H9 (cell line): ENCODE results near the gene TMEM59. TPM values are rescaled to one million over a fixed set of nuclear protein-coding genes. Genes with fewer than 3 reads are reported as not detected.
A peak's percentile ranks its signal among the peaks of the same experiment; 100 is the strongest.

Experiments
- DNase-seq: peaks from one replicate; pipeline ENCODE4 v3.0.0-alpha.2; 2017
- H2AFZ ChIP-seq: one replicate; pipeline ENCODE4 v1.6.1; 2013; ENCODE audit warnings: mild to moderate bottlenecking, low read length, control low read depth, moderate library complexity
- H2AK5ac ChIP-seq: 2 replicates; pipeline ENCODE4 v1.6.1; 2013; ENCODE audit warnings: low read length, control low read depth, mixed read lengths; ENCODE audit not compliant: insufficient read length
- H2BK120ac ChIP-seq: one replicate; pipeline ENCODE4 v1.6.1; 2013; ENCODE audit warnings: low read depth, mild to moderate bottlenecking, low read length, control low read depth, inconsistent platforms; ENCODE audit not compliant: poor library complexity, severe bottlenecking
- H2BK12ac ChIP-seq: 2 replicates; pipeline ENCODE4 v1.6.1; 2013; ENCODE audit warnings: low read length, control low read depth, mixed read lengths, low read depth; ENCODE audit not compliant: insufficient read length
- H2BK15ac ChIP-seq: 2 replicates; pipeline ENCODE4 v1.6.1; 2013; ENCODE audit warnings: low read depth, low read length, control low read depth
- H2BK20ac ChIP-seq: one replicate; pipeline ENCODE4 v1.6.1; 2013; ENCODE audit warnings: low read depth, mild to moderate bottlenecking, low read length, control low read depth, inconsistent platforms; ENCODE audit not compliant: poor library complexity, severe bottlenecking
- H2BK5ac ChIP-seq: 2 replicates; pipeline ENCODE4 v1.6.1; 2013; ENCODE audit warnings: low read length, control low read depth, mixed read lengths; ENCODE audit not compliant: insufficient read length
- H3K14ac ChIP-seq: 2 replicates; pipeline ENCODE4 v1.6.1; 2013; ENCODE audit warnings: low read length, control low read depth; ENCODE audit not compliant: insufficient read depth
- H3K18ac ChIP-seq: 2 replicates; pipeline ENCODE4 v1.6.1; 2013; ENCODE audit warnings: low read depth, mild to moderate bottlenecking, mixed read lengths, low read length, control low read depth; ENCODE audit not compliant: insufficient read length
- H3K23ac ChIP-seq: 2 replicates; pipeline ENCODE4 v1.6.1; 2013; ENCODE audit warnings: low read length, control low read depth, mixed read lengths, low read depth; ENCODE audit not compliant: insufficient read length
- H3K23me2 ChIP-seq: 2 replicates; pipeline ENCODE4 v1.6.1; 2013; ENCODE audit warnings: low read depth, mild to moderate bottlenecking, mixed read lengths, low read length, control low read depth; ENCODE audit not compliant: insufficient read length, poor library complexity, severe bottlenecking
- H3K27ac ChIP-seq: 2 replicates; pipeline ENCODE4 v1.5.1; 2013; ENCODE audit warnings: low read length, control low read depth, mixed read lengths, low read depth; ENCODE audit not compliant: insufficient read length
- H3K27me3 ChIP-seq: 2 replicates; pipeline ENCODE4 v1.6.1; 2013; ENCODE audit warnings: low read length, control low read depth, inconsistent platforms; ENCODE audit not compliant: insufficient read depth
- H3K4ac ChIP-seq: 2 replicates; pipeline ENCODE4 v1.6.1; 2013; ENCODE audit warnings: low read depth, mild to moderate bottlenecking, control low read depth, inconsistent platforms, low read length, moderate library complexity
- H3K4me1 ChIP-seq: 2 replicates; pipeline ENCODE4 v1.6.1; 2013; ENCODE audit warnings: low read length, control low read depth, inconsistent platforms; ENCODE audit not compliant: insufficient read depth
- H3K4me2 ChIP-seq: 2 replicates; pipeline ENCODE4 v1.6.1; 2013; ENCODE audit warnings: low read length, control low read depth, mixed read lengths; ENCODE audit not compliant: insufficient read length, insufficient read depth
- H3K56ac ChIP-seq: 2 replicates; pipeline ENCODE4 v1.6.1; 2013; ENCODE audit warnings: low read depth, mild to moderate bottlenecking, mixed read lengths, low read length, control low read depth; ENCODE audit not compliant: insufficient read length
- H3K79me1 ChIP-seq: 2 replicates; pipeline ENCODE4 v1.6.1; 2013; ENCODE audit warnings: low read depth, mild to moderate bottlenecking, moderate library complexity, low read length, control low read depth, inconsistent platforms; ENCODE audit not compliant: insufficient read depth, poor library complexity, severe bottlenecking
- H3K79me2 ChIP-seq: 2 replicates; pipeline ENCODE4 v1.6.1; 2013; ENCODE audit warnings: low read length, control low read depth, inconsistent platforms; ENCODE audit not compliant: insufficient read depth
- H3K9ac ChIP-seq: 2 replicates; pipeline ENCODE4 v1.6.1; 2013; ENCODE audit warnings: low read length, control low read depth, mixed read lengths; ENCODE audit not compliant: insufficient read length; ENCODE audit errors: extremely low read depth
- H3K9me3 ChIP-seq: one replicate; pipeline ENCODE4 v1.6.1; 2013; ENCODE audit warnings: low read depth, low read length, inconsistent platforms; ENCODE audit not compliant: control insufficient read depth
- H3T11ph ChIP-seq: one replicate; pipeline ENCODE4 v1.6.1; 2013; ENCODE audit warnings: mild to moderate bottlenecking, low read length, control low read depth, inconsistent platforms
- H4K20me1 ChIP-seq: one replicate; pipeline ENCODE4 v1.6.1; 2013; ENCODE audit not compliant: control insufficient read depth, insufficient read length, insufficient read depth
- H4K5ac ChIP-seq: 2 replicates; pipeline ENCODE4 v1.6.1; 2013; ENCODE audit warnings: low read depth, mild to moderate bottlenecking, mixed read lengths, low read length, control low read depth; ENCODE audit not compliant: insufficient read length
- H4K8ac ChIP-seq: replicated peaks from 2 replicates; pipeline ENCODE4 v1.6.1; 2013; ENCODE audit warnings: low read length, control low read depth, mixed read lengths, low read depth; ENCODE audit not compliant: insufficient read length
- H4K91ac ChIP-seq: 2 replicates; pipeline ENCODE4 v1.6.1; 2013; ENCODE audit warnings: low read depth, mild to moderate bottlenecking, moderate library complexity, mixed read lengths, low read length, control low read depth; ENCODE audit not compliant: insufficient read length
- H3K27ac Mint-ChIP-seq, 3 experiments: 2 replicates in 2 of 3; 3 replicates in 1 of 3; pipeline ENCODE4 v1.8.0; 2020 to 2021; ENCODE audit warnings: mixed read lengths in 3 of 3, mild to moderate bottlenecking in 1 of 3, moderate library complexity in 1 of 3
- H3K27me3 Mint-ChIP-seq: 2 replicates; pipeline ENCODE4 v1.8.0; 2021; ENCODE audit warnings: low read depth, mild to moderate bottlenecking, moderate library complexity, mixed read lengths
- H3K36me3 Mint-ChIP-seq, 3 experiments: 2 replicates in 2 of 3; 3 replicates in 1 of 3; pipeline ENCODE4 v1.8.0; 2020 to 2021; ENCODE audit warnings: low read depth in 3 of 3, mixed read lengths in 3 of 3; ENCODE audit not compliant: insufficient read depth in 1 of 3
- H3K4me1 Mint-ChIP-seq, 2 experiments: 2 replicates each; pipeline ENCODE4 v1.8.0; 2020; ENCODE audit warnings: mixed read lengths in 2 of 2
- H3K4me3 Mint-ChIP-seq, 2 experiments: 2 replicates in 1 of 2; 3 replicates in 1 of 2; pipeline ENCODE4 v1.8.0; 2020 to 2021; ENCODE audit warnings: mild to moderate bottlenecking in 2 of 2, mixed read lengths in 2 of 2, moderate library complexity in 1 of 2
- H3K9me3 Mint-ChIP-seq, 2 experiments: 2 replicates in 1 of 2; 3 replicates in 1 of 2; pipeline ENCODE4 v1.8.0; 2020; ENCODE audit warnings: mild to moderate bottlenecking in 2 of 2, mixed read lengths in 2 of 2, moderate library complexity in 1 of 2
- CTCF ChIP-seq: fragments of 200-600 bp; sonication (generic); conservative IDR thresholded peaks from 3 replicates; pipeline ENCODE4 v1.8.0; 2021; ENCODE audit warnings: antibody characterized with exemption, mild to moderate bottlenecking
- WGBS: extraction: QIAGEN DNeasy Blood & Tissue Kit; methylation state at CpG from one replicate; pipeline ENCODE4 v1.1.7; 2013; ENCODE audit warnings: missing lambda C conversion rate, low lambda C conversion rate, mixed read lengths; ENCODE audit not compliant: insufficient read length; ENCODE audit errors: extremely low coverage; 5-methylcytosine and 5-hydroxymethylcytosine counted together
- total RNA-seq: library from RNA; stranded (reverse); gene quantifications from 2 replicates; pipeline ENCODE4 v1.2.1, GENCODE V29; 2021

The TMEM59 gene
- total RNA-seq, 1 experiment from 2014 or later = 111 TPM

- Histone ChIP-seq H3K23ac (no peak overlapping the region), H2AFZ (no peak overlapping the region), H3K79me2 (no peaks in the 10 kb centered on the region), H3T11ph (no peak overlapping the region), H4K8ac (no peak overlapping the region), H2AK5ac (no peak overlapping the region), H4K5ac (no peak overlapping the region), H2BK15ac (no peak overlapping the region), H3K4ac (no peak overlapping the region), H4K20me1 (no peaks in the 10 kb centered on the region), H2BK12ac (no peak overlapping the region), H3K9me3 (no peaks in the 10 kb centered on the region), H2BK5ac (no peak overlapping the region), H3K27me3 (no peaks in the 10 kb centered on the region), H3K79me1 (no peaks in the 10 kb centered on the region), H3K27ac (no peak overlapping the region), H3K4me1 (no peaks in the 10 kb centered on the region; the same call in 1 of the 2 replicates), H2BK120ac (no peak overlapping the region), H3K18ac (no peak overlapping the region), H2BK20ac (no peak overlapping the region), H3K56ac (no peak overlapping the region), H3K9ac (no peak overlapping the region), H3K23me2 (no peaks in the 10 kb centered on the region), H3K14ac (no peak overlapping the region), H4K91ac (no peak overlapping the region), H3K4me2 (no peak overlapping the region)
- Mint-ChIP-seq H3K36me3 (no peaks in the 10 kb centered on the region), H3K9me3 (no peaks in the 10 kb centered on the region), H3K27ac (no peak overlapping the region), H3K27me3 (no peaks in the 10 kb centered on the region), H3K4me1 (peaks cover 8 to 11% of the 10 kb centered on the region in 2 experiments), H3K4me3 (no peak overlapping the region)
- TF ChIP-seq CTCF = peak; percentile 94
- no CpG with 5 or more reads among the region's 8 CpGs for WGBS
- DNase-seq = peak; percentile 94
These were observed 28.6 kb upstream of the TMEM59 start for GRCh38 chr1:54081306-54082270.
